Tibial nerve (tissue), 3 donors: Measurements from ENCODE around the gene CLEC16A.

Experiments
- CTCF ChIP-seq, 5 experiments: fragments of 200-600 bp in 3 of 5; fragments of 450-650 bp in 2 of 5; sonication (generic) in 3 of 5; IDR thresholded peaks; one replicate each; pipeline ENCODE4 v1.5.1; 2016 to 2019; ENCODE audit warnings: antibody characterized with exemption in 5 of 5, mild to moderate bottlenecking in 3 of 5, moderate library complexity in 2 of 5
- POLR2A ChIP-seq, 2 donors: fragments of 450-650 bp; IDR thresholded peaks; one replicate each; pipeline ENCODE4 v1.6.1; 2017; ENCODE audit warnings: antibody characterized with exemption in 2 of 2, mild to moderate bottlenecking in 2 of 2, moderate library complexity in 2 of 2

DNA sequence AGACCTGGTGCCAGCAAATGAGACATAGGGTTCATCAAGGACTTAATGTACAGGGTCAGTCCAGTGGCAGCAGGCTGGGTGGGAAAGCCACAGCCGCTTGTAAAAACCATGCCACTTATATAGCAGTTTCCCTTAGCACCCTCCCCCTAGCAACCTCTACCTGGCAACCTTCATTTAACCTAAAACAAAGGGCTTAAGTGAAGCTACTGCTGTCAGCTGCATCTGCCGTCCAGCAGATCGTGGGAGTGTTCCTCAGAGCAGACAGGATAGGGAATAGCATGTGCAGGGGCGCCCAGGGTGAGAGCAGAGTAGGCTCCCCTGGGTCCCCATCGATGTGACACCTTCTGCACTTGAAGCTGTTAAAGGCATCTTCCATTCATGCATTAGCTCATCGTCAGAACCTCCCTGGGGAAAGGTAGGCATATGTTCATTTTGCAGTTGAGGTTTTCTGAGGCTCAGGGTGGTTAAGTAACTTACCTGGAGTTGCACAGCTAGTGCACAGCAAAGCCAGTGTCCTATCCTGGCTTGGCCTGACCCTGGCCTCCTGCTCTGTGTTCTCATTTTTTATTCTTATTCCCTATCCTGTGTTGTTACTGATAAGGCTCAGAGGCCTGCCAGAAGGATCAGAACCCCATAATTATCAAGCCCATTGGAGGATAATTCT is 199.1 kb downstream of the CLEC16A start:
- no peak for TF ChIP-seq CTCF (IDR thresholded peaks at IDR 0.05)
- TF ChIP-seq POLR2A (IDR thresholded peaks at IDR 0.05): no peak
